ENCODE results near the gene RGCC.

Gene RGCC, protein sequence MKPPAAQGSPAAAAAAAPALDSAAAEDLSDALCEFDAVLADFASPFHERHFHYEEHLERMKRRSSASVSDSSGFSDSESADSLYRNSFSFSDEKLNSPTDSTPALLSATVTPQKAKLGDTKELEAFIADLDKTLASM

DNA sequence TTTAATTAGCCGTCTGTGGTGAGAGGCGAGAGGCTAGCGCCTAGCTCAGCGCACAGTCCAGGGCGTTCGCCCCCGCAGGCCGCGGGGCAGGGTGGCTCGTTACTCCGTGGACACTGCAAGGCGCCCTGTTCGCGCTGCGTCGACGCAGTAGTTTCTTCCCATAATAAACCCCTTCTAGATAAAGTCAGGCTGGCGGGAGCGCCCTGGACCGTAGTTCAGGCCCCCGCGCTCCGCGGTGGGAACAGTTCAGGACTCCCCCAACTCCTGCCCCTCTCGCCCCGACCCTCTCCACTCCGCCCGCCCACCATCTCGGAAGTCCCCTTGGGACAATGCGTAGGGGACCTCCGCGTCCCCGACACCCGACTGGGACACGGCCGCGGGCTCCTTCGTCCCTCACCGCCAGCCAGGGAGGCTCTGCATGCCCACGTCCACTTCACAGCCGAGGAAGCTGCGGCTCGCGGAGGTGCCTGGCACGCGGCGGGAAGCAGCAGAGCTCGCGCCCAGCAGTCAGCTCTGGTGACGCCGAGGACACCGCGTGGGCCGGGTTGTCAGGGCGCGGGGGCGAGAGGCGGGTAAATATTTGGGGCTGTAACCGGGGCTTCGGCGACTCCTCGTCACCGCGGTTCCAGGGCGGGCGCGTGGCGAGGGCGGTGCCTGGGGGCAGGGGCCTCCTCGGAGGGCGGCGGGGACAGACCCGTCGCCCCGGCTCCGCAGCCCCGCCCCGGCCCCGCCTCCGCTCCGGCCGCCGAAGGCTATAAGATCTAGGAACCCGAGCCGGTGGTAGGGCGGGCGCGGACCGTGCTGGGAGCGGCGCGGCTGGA is at the start of gene RGCC:
Gene RGCC, plus strand, starts transcription at position 783 of the 821 bp plus-strand sequence. CDS start 158 bp downstream, outside the sequence.
- no peaks in the 10 kb centered on the region for H3K79me2 ChIP-seq
- TF ChIP-seq, protein P1, sequence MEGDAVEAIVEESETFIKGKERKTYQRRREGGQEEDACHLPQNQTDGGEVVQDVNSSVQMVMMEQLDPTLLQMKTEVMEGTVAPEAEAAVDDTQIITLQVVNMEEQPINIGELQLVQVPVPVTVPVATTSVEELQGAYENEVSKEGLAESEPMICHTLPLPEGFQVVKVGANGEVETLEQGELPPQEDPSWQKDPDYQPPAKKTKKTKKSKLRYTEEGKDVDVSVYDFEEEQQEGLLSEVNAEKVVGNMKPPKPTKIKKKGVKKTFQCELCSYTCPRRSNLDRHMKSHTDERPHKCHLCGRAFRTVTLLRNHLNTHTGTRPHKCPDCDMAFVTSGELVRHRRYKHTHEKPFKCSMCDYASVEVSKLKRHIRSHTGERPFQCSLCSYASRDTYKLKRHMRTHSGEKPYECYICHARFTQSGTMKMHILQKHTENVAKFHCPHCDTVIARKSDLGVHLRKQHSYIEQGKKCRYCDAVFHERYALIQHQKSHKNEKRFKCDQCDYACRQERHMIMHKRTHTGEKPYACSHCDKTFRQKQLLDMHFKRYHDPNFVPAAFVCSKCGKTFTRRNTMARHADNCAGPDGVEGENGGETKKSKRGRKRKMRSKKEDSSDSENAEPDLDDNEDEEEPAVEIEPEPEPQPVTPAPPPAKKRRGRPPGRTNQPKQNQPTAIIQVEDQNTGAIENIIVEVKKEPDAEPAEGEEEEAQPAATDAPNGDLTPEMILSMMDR (IDR thresholded peaks at IDR 0.05): no peak
- peak within 1 kb of the TSS; percentile 44 for H3K27ac ChIP-seq
- no peak within 1 kb of the TSS for H3K9ac ChIP-seq
- H3K4me1 ChIP-seq: no peaks in the 10 kb centered on the region
- H3K4me3 ChIP-seq (ENCODE audit: low read depth, low read length): peak within 1 kb of the TSS; percentile 38
- H3K9me3 ChIP-seq (ENCODE audit: control insufficient read depth, low read length): no peaks in the 10 kb centered on the region
- no peaks in the 10 kb centered on the region for H3K27me3 ChIP-seq (ENCODE audit: control insufficient read depth, insufficient read depth, low read length)
- H3K4me2 ChIP-seq (ENCODE audit: low read length): peak within 1 kb of the TSS; percentile 80
- no peaks in the 10 kb centered on the region for H3K36me3 ChIP-seq (ENCODE audit: control insufficient read depth, insufficient read depth, low read length)
- peak within 1 kb of the TSS; percentile 62 for H2AFZ ChIP-seq

DNA sequence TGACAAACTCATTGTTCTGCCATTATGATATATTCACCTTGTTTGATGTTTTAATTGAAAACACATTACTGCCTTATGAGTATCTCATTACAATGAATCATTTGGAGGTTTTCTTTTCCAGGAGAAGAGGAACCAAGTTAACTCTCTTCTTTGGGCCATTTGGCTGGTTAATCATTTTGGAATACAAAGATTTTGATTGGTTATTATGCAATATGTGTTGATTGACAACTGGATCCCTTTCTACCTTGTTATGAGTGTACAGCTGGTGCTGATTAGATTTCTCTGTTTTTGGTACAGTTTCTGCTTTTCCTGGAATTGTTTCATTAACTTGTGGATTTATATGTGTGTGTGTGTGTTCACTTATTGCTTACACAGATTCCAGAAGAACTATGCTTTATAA is 49.2 kb upstream of the RGCC start:
- no peak overlapping the region for H3K4me2 ChIP-seq (ENCODE audit: low read length)
- H2AFZ ChIP-seq: no peak overlapping the region
- no peaks in the 10 kb centered on the region for H3K9me3 ChIP-seq (ENCODE audit: control insufficient read depth, low read length)
- H3K36me3 ChIP-seq (ENCODE audit: control insufficient read depth, insufficient read depth, low read length): no peaks in the 10 kb centered on the region
- H3K79me2 ChIP-seq: no peaks in the 10 kb centered on the region
- H3K9ac ChIP-seq: no peak overlapping the region
- H3K4me3 ChIP-seq (ENCODE audit: low read depth, low read length): no peak overlapping the region
- TF ChIP-seq, protein P1 (IDR thresholded peaks at IDR 0.05): no peak
- no peaks in the 10 kb centered on the region for H3K27me3 ChIP-seq (ENCODE audit: control insufficient read depth, insufficient read depth, low read length)
- no peaks in the 10 kb centered on the region for H3K4me1 ChIP-seq
- no peak overlapping the region for H3K27ac ChIP-seq

DNA sequence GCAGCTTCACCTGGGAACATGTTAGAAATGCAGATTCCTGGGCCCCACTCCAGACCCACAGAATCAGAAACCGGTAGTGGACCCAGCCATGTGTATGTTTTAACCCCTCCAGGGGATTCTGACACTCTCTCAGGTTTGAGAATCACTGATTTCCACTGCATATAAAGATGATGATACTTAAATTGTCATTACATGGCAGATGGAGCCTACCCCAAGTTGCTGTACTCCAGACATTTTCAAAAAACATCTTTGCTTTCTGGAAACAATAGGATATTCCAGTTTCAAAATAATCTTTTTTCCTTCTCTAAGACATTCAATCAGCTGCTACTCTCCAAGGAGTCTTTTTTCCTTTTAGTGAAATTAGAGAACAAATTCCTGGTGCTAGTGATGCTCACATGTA is 48.6 kb upstream of the RGCC start:
- no peaks in the 10 kb centered on the region for H3K36me3 ChIP-seq (ENCODE audit: control insufficient read depth, insufficient read depth, low read length)
- TF ChIP-seq, protein P1 (IDR thresholded peaks at IDR 0.05): no peak

DNA sequence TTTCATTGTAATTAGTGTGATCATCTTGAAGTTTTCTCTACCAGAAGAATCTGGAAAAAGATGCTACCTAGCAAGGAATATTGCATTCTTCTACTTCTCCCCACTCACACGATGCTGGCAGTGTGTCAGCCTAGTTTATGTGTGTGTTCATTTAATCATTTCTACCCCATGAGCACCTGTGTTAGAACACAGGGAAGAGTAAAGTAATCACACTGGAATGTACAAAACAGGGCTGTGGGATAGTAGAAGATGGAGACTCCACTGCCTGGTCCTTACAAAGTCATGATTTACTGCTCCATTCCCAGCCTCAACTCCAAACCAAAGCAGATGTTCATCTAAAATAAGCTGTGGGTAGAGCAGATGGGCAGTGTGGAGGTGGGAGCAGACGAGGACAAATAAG is 47.7 kb upstream of the RGCC start:
- no peak overlapping the region for H3K4me3 ChIP-seq (ENCODE audit: low read depth, low read length)
- H3K36me3 ChIP-seq (ENCODE audit: control insufficient read depth, insufficient read depth, low read length): no peaks in the 10 kb centered on the region
- no peaks in the 10 kb centered on the region for H3K27me3 ChIP-seq (ENCODE audit: control insufficient read depth, insufficient read depth, low read length)
- no peak overlapping the region for H3K27ac ChIP-seq
- H3K79me2 ChIP-seq: no peaks in the 10 kb centered on the region
- H2AFZ ChIP-seq: no peak overlapping the region
- no peaks in the 10 kb centered on the region for H3K9me3 ChIP-seq (ENCODE audit: control insufficient read depth, low read length)
- TF ChIP-seq, protein P1 (IDR thresholded peaks at IDR 0.05): no peak
- H3K4me1 ChIP-seq: no peaks in the 10 kb centered on the region
- H3K9ac ChIP-seq: no peak overlapping the region
- no peak overlapping the region for H3K4me2 ChIP-seq (ENCODE audit: low read length)

More for the DNA sequence above, 48.6 kb upstream of the RGCC start:
- H3K9me3 ChIP-seq (ENCODE audit: control insufficient read depth, low read length): no peaks in the 10 kb centered on the region
- no peak overlapping the region for H2AFZ ChIP-seq
- no peaks in the 10 kb centered on the region for H3K79me2 ChIP-seq
- no peak overlapping the region for H3K4me3 ChIP-seq (ENCODE audit: low read depth, low read length)
- H3K27ac ChIP-seq: no peak overlapping the region
- H3K4me1 ChIP-seq: no peaks in the 10 kb centered on the region
- H3K9ac ChIP-seq: no peak overlapping the region
- no peak overlapping the region for H3K4me2 ChIP-seq (ENCODE audit: low read length)
- no peaks in the 10 kb centered on the region for H3K27me3 ChIP-seq (ENCODE audit: control insufficient read depth, insufficient read depth, low read length)

Measured in parathyroid adenoma (tissue), 2 donors.